ENCODE data around the gene NUP50. TPM values are rescaled to one million over a fixed set of nuclear protein-coding genes. Genes with fewer than 3 reads are reported as not detected.

The NUP50 gene
- polyA plus RNA-seq, 1 donor, result 40.8 TPM

DNA sequence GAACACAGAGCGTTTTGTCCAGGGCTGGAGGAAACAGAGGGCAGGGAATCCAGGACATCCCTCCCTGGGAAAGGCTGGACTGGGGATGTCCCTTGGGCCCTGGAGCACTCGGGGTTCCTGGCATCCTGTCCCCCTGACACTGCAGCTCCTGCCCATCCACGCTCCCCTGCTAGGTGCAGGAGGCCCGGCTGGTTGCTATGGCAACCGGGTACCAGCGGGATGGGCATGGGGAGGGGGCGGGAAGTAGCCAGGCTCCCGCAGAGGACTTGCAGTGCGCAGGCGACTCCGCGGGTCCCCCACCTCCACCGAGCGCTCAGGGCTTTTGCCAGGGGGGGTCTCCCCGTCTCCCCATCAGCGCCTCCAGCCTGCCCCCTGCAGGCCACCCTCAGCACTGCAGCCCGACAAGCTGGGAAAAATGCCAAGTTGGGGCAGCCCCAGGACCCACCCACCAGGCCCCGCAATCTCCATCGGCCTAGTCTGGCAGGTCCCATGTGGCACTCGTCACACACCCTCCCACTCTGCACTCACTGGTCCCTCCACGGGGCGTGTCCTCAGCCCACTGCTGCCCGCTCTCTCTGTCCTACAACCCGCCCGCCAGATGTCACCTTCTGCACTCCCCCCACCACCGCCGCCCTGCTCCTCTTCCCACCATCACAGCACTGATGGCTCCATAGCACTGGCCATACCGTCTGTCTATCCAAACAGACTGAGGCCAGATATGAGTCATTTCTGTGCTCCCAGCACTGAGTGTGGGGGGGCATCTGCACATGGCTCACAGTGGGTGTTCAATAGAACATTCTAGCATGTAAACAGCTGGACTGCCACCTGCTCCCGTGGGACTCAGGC, 45.5 kb downstream of the NUP50 start:
- no CpG with 5 or more reads among the region's 29 CpGs for WGBS (ENCODE audit: insufficient coverage, low lambda C conversion rate)
- H3K27ac ChIP-seq (ENCODE audit: low read length), result no peak overlapping the region
- no peak overlapping the region for H3K4me3 ChIP-seq (ENCODE audit: low read length)
- no peaks in the 10 kb centered on the region for H3K9me3 ChIP-seq (ENCODE audit: control insufficient read depth, low read depth, low read length)
- peaks cover 5% of the 10 kb centered on the region for H3K27me3 ChIP-seq (ENCODE audit: control insufficient read depth, insufficient read depth, low read length)
- no peak for DNase-seq
- no peaks in the 10 kb centered on the region for H3K4me1 ChIP-seq (ENCODE audit: control insufficient read depth, insufficient read depth, low read length)
- H3K36me3 ChIP-seq (ENCODE audit: control insufficient read depth, insufficient read depth, low read length), result peaks cover 11% of the 10 kb centered on the region

DNA sequence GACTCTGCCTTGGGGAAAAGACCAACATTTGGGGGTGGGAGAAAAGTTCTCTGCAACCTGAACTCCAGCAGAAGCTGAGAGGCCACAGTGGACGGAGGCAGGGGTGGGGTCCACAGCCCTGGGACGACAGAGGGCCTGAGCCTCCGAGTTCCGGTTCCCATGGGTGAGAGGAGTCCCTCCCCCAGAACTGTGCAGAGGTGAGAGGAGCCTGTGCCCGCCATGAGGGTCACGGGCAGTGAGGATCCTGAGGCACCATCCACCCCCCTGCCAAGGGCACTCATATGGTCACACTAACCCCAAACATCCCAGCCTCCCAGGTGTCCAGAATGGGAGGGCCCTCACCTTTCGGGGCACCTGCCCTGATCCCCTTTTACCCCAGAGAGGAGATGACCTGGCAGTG, 46.4 kb downstream of the NUP50 start:
- WGBS (ENCODE audit: insufficient coverage, low lambda C conversion rate), result no CpG with 5 or more reads among the region's 7 CpGs
- Histone ChIP-seq H3K27ac (ENCODE audit: low read length) (no peak overlapping the region), H3K4me3 (ENCODE audit: low read length) (no peak overlapping the region), H3K9me3 (ENCODE audit: control insufficient read depth, low read depth, low read length) (no peaks in the 10 kb centered on the region), H3K27me3 (ENCODE audit: control insufficient read depth, insufficient read depth, low read length) (peaks cover 5% of the 10 kb centered on the region), H3K36me3 (ENCODE audit: control insufficient read depth, insufficient read depth, low read length) (peaks cover 6% of the 10 kb centered on the region), H3K4me1 (ENCODE audit: control insufficient read depth, insufficient read depth, low read length) (no peaks in the 10 kb centered on the region)
- DNase-seq, result no peak

DNA sequence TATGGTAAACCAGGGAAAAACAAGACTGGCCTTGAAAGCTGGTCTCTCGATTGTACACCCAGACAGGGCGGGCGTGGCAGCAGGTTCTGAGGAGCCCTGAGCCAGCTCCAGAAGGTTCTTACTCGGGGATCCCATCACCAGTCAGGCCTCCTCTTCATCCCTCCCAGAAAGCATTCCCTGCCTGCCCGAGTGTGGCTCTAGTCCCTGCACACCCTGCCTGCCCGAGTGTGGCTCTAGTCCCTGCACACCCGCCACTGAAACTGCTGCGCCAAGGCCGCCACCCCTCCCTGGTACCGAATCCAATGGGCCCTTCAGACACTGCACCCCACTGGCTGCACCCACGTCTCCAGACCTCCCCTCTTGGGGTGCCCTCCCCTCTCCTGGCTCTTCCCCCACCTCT, 46.9 kb downstream of the NUP50 start:
- no peak for DNase-seq
- no CpG with 5 or more reads among the region's 11 CpGs for WGBS (ENCODE audit: insufficient coverage, low lambda C conversion rate)
- no peak overlapping the region for H3K27ac ChIP-seq (ENCODE audit: low read length)

DNA sequence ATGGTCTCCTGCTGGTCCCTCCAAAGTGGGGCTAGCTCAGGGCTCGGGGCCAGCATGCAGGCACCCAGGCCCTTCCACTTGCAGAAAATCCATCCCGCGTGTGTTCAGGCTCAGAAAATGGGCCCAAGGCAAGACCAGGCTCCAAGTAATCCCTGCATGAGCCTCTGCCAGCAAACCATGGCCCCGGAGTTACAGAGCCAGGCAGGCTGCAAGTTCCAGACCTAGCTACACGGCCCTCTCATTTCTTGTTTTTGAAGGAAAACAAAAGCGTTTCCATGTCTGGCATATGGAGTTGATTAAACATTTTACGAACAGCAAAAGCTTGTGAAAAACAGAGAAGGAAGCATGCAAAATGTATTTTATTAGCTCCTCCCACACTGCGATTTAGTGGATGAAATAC, 47.3 kb downstream of the NUP50 start:
- DNase-seq, result no peak
- peaks cover 5% of the 10 kb centered on the region for H3K27me3 ChIP-seq (ENCODE audit: control insufficient read depth, insufficient read depth, low read length)
- no peaks in the 10 kb centered on the region for H3K9me3 ChIP-seq (ENCODE audit: control insufficient read depth, low read depth, low read length)
- no peak overlapping the region for H3K4me3 ChIP-seq (ENCODE audit: low read length)
- H3K4me1 ChIP-seq (ENCODE audit: control insufficient read depth, insufficient read depth, low read length), result no peaks in the 10 kb centered on the region
- H3K27ac ChIP-seq (ENCODE audit: low read length), result no peak overlapping the region
- peaks cover 4% of the 10 kb centered on the region for H3K36me3 ChIP-seq (ENCODE audit: control insufficient read depth, insufficient read depth, low read length)
- 100% methylated on average over 2 of the region's 8 CpGs for WGBS (ENCODE audit: insufficient coverage, low lambda C conversion rate)

More for the DNA sequence above, 46.9 kb downstream of the NUP50 start:
- Histone ChIP-seq H3K4me1 (ENCODE audit: control insufficient read depth, insufficient read depth, low read length) (no peaks in the 10 kb centered on the region), H3K9me3 (ENCODE audit: control insufficient read depth, low read depth, low read length) (no peaks in the 10 kb centered on the region), H3K27me3 (ENCODE audit: control insufficient read depth, insufficient read depth, low read length) (peaks cover 5% of the 10 kb centered on the region), H3K4me3 (ENCODE audit: low read length) (no peak overlapping the region), H3K36me3 (ENCODE audit: control insufficient read depth, insufficient read depth, low read length) (peaks cover 4% of the 10 kb centered on the region)

DNA sequence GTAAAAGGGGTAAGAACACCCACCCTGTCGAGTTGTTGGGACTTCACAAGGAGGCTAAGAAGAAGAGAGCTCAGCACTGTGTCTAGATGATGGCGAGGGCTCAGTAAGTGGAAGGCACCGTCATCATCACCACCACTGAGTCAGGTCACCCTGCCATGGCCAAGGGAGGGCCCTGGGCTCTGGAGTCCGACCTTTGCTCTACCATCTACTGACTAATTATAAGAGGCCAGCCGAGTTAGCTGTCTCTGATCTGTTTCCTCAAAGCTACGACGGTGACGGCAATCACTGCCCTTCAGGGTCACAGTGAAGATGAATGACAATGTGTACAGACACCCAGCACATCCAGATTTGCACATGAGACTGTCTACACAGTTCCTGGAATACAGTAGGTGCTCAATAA, 47.7 kb downstream of the NUP50 start:
- DNase-seq, result no peak
- WGBS (ENCODE audit: insufficient coverage, low lambda C conversion rate), result no CpG with 5 or more reads among the region's 8 CpGs
- peaks cover 5% of the 10 kb centered on the region for H3K27me3 ChIP-seq (ENCODE audit: control insufficient read depth, insufficient read depth, low read length)
- no peak overlapping the region for H3K4me3 ChIP-seq (ENCODE audit: low read length)
- H3K36me3 ChIP-seq (ENCODE audit: control insufficient read depth, insufficient read depth, low read length), result peaks cover 4% of the 10 kb centered on the region
- no peaks in the 10 kb centered on the region for H3K9me3 ChIP-seq (ENCODE audit: control insufficient read depth, low read depth, low read length)
- H3K4me1 ChIP-seq (ENCODE audit: control insufficient read depth, insufficient read depth, low read length), result no peaks in the 10 kb centered on the region
- no peak overlapping the region for H3K27ac ChIP-seq (ENCODE audit: low read length)

DNA sequence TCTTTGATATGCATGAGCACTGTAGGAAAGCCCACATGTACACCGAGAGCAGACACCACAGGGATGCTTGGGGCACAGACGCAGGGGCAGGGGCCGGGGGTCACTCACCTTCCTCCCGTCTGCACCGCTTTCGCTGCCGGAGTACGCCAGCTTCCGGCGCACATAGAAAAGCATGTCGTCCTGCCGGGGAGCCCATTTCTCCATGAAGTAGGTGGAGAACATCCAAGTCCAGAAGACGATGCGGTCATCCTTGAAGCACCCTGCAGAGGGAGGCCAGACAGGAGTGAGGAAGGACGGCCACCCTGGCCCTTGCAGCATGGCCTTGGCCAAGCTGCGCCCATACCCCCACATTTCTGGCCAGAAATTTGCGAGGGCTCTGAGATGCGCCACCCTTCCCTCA, 48.1 kb downstream of the NUP50 start:
- no peaks in the 10 kb centered on the region for H3K9me3 ChIP-seq (ENCODE audit: control insufficient read depth, low read depth, low read length)
- H3K4me1 ChIP-seq (ENCODE audit: control insufficient read depth, insufficient read depth, low read length), result no peaks in the 10 kb centered on the region
- peaks cover 5% of the 10 kb centered on the region for H3K27me3 ChIP-seq (ENCODE audit: control insufficient read depth, insufficient read depth, low read length)
- WGBS (ENCODE audit: insufficient coverage, low lambda C conversion rate), result no CpG with 5 or more reads among the region's 18 CpGs
- H3K36me3 ChIP-seq (ENCODE audit: control insufficient read depth, insufficient read depth, low read length), result peaks cover 4% of the 10 kb centered on the region
- no peak for DNase-seq
- no peak overlapping the region for H3K4me3 ChIP-seq (ENCODE audit: low read length)
- no peak overlapping the region for H3K27ac ChIP-seq (ENCODE audit: low read length)

DNA sequence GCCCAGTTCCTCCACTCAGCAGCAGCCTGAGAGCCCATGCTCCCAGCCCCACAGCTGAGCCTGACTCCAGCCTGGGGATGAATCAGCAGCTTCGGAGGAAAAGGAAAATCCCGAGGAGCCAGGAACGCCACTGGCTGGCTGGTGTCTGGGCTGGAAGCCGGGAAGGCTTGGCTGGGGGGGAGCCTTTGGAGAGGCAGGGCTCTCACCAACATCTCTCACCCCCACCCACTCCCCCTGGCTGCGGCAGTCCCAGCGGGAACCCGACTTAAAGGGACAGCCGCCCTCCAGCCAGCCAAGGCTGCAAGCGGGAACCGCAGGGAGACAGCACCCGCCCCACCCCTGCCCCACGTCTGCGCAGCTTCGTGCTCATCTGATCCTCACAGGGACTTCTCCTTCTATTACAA, 48.6 kb downstream of the NUP50 start:
- Histone ChIP-seq H3K4me3 (ENCODE audit: low read length) (no peak overlapping the region), H3K27me3 (ENCODE audit: control insufficient read depth, insufficient read depth, low read length) (peaks cover 5% of the 10 kb centered on the region), H3K9me3 (ENCODE audit: control insufficient read depth, low read depth, low read length) (no peaks in the 10 kb centered on the region), H3K27ac (ENCODE audit: low read length) (no peak overlapping the region), H3K36me3 (ENCODE audit: control insufficient read depth, insufficient read depth, low read length) (peaks cover 4% of the 10 kb centered on the region), H3K4me1 (ENCODE audit: control insufficient read depth, insufficient read depth, low read length) (no peaks in the 10 kb centered on the region)
- WGBS (ENCODE audit: insufficient coverage, low lambda C conversion rate), result 30% methylated on average over 4 of the region's 14 CpGs
- DNase-seq, result no peak

DNA sequence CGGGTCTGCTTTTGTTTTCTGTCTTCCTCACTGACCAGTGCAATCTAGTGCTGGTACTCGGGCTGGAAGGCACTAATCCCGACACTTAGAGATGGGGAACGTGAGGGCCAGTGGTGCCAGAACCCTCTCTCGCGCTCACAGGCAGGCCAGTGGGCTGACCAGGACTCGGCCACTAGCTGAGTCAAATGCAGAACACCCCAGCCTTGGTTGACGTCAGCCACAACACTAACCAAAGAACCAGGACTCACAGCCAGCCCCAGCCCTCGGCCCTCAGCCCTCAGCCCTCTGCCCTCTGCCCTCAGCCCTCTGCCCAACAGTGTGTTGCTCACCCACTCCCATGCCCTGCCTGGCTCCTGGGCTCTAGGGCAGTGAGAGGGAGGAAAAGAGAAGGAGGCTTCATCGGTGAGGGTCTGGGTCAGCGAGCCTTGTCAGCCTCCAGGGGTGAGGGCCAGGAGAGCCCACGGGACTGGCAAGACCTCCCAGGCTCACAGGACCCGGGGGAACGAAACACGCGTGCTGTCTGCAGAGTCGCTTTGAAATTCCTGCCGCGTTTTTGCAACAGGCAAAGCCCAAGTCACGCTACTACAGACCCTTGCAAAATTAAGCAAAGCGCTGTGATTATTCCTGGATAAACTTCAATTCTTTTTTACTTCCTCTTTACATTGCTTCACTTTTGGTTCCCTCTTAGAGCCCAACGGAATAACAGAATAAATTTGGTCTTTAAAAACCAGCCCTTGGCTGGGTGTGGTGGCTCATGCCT, 49.4 kb downstream of the NUP50 start:
- H3K27ac ChIP-seq (ENCODE audit: low read length), result no peak overlapping the region
- WGBS (ENCODE audit: insufficient coverage, low lambda C conversion rate), result 100% methylated on average over 2 of the region's 22 CpGs

DNA sequence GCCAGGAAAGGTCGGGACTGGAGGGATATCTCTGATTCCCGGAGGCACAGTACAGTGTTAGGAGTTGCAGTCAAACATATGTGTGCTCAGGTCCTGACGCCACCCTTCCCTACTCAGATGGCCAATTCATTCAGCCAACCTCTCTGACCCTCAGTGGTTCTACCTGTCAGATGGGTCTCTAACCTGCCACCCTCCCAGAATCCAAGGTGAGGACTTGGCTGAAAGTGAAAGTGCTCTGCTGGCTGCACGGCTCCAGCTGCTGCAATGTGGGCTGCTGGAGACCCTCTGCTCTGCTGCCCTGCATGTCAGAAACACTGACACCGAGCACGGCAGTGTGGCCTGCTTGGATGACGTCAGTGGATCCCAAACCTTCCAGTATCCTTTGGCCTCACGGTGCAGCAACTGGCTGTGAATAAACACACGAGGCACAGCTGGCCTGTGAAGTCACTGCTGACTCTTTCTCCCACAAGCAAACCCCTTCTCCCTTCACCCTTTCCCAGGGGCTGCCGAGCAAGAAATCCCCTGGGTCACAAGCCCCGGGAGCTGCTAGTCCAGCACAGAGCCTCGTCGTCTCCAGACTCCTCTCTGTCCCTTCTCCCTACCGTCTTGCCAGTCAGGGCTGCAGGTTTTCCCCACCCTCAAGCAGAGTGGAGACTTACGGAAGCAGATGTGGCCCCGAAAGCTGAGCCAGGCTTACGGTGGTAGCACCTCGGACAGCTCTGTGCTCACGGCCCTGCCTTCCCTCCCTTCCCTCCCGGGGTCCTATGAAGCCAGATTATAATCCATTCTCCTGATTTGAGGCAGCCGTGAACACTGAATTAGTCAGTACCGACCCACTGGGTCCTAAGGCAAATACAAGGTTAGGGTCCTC, 52.6 kb downstream of the NUP50 start:
- DNase-seq, result no peak
- no peaks in the 10 kb centered on the region for H3K9me3 ChIP-seq (ENCODE audit: control insufficient read depth, low read depth, low read length)
- H3K27ac ChIP-seq (ENCODE audit: low read length), result no peak overlapping the region
- H3K27me3 ChIP-seq (ENCODE audit: control insufficient read depth, insufficient read depth, low read length), result peaks cover 5% of the 10 kb centered on the region
- WGBS (ENCODE audit: insufficient coverage, low lambda C conversion rate), result 20% methylated on average over 1 of the region's 22 CpGs
- no peaks in the 10 kb centered on the region for H3K36me3 ChIP-seq (ENCODE audit: control insufficient read depth, insufficient read depth, low read length)
- H3K4me3 ChIP-seq (ENCODE audit: low read length), result no peak overlapping the region
- H3K4me1 ChIP-seq (ENCODE audit: control insufficient read depth, insufficient read depth, low read length), result no peaks in the 10 kb centered on the region

More for the DNA sequence above, 49.4 kb downstream of the NUP50 start:
- Histone ChIP-seq H3K4me1 (ENCODE audit: control insufficient read depth, insufficient read depth, low read length) (no peaks in the 10 kb centered on the region), H3K27me3 (ENCODE audit: control insufficient read depth, insufficient read depth, low read length) (peaks cover 5% of the 10 kb centered on the region), H3K4me3 (ENCODE audit: low read length) (no peak overlapping the region), H3K36me3 (ENCODE audit: control insufficient read depth, insufficient read depth, low read length) (peaks cover 4% of the 10 kb centered on the region), H3K9me3 (ENCODE audit: control insufficient read depth, low read depth, low read length) (no peaks in the 10 kb centered on the region)
- DNase-seq, result no peak

DNA sequence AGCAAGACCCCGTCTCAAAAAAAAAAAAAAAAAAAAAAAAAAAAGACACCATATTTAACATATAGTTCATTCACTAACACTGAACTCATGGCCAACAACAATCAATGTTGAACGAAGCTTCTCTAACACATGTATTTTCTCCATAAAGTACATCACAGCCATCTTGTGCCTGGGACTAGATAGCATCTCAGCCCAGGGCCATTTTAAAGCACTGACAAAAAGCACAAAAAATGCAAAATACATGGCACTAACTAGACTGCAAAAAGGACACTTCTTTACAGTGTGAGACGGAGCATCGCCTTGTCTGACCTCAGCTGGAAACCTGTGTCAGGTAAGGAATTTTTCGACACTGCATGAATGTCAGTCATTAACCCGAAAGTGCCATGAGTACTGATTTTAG, 53.6 kb downstream of the NUP50 start:
- Histone ChIP-seq H3K4me3 (ENCODE audit: low read length) (no peak overlapping the region), H3K27ac (ENCODE audit: low read length) (no peak overlapping the region), H3K27me3 (ENCODE audit: control insufficient read depth, insufficient read depth, low read length) (peaks cover 5% of the 10 kb centered on the region), H3K9me3 (ENCODE audit: control insufficient read depth, low read depth, low read length) (no peaks in the 10 kb centered on the region), H3K36me3 (ENCODE audit: control insufficient read depth, insufficient read depth, low read length) (no peaks in the 10 kb centered on the region), H3K4me1 (ENCODE audit: control insufficient read depth, insufficient read depth, low read length) (no peaks in the 10 kb centered on the region)
- no peak for DNase-seq
- no CpG with 5 or more reads among the region's 6 CpGs for WGBS (ENCODE audit: insufficient coverage, low lambda C conversion rate)

All from large intestine (tissue), 3 donors.